ENCODE data around the gene ACAD10. TPM values are rescaled to one million over a fixed set of nuclear protein-coding genes. Genes with fewer than 3 reads are reported as not detected.

ACAD10 gene
- total and polyA plus RNA-seq, 2 of the 13 experiments (the other 11 are each of a cell fraction or from before 2014, with no cell fraction given) = 15.2 to 16.3 TPM

DNA sequence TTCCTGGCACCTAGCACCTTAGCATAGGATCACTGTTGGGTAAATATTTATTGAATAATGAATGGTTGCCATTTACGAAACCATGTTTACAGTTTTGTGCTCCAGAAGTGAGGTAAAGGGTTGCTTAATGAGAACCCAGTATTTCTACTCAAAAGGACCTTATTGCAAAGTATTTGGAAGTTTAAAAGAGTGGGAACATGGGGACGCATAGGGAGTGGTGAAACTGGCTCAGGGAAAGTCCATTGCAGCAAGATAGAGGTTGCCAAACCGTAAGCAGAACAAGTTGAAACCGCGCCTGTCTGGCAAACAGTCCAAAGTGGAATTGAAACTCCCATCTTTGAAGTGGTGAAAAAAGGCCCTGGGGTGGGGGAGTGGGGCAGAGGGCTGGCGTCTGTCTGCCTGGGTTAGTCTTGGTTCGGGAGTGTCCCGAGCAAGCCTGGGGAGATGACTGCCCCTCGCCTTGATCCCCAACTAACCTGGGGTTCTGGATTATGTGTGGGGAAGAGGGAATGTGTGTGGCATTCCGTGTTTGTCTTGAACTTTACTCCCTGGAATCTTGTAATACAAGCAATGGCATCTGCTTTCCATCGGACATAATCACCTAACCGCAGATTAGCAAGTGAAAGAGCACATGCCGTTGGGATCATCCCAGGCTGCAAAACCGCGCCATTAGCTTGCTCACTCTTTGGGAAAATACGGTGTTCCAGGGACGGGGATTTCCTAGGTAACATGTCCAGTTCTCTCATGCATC, 88.1 kb downstream of the ACAD10 start (continued):
- TF ChIP-seq DNMT1 (CRISPR knock-in tag; IDR thresholded peaks at IDR 0.05) = no peak
- TF ChIP-seq EHMT2 (IDR thresholded peaks at IDR 0.05; ENCODE audit: borderline replicate concordance, low read depth, low read length) = no peak
- no peak for TF ChIP-seq AKAP8 (CRISPR knock-in tag; IDR thresholded peaks at IDR 0.05)
- TF ChIP-seq, protein P1, sequence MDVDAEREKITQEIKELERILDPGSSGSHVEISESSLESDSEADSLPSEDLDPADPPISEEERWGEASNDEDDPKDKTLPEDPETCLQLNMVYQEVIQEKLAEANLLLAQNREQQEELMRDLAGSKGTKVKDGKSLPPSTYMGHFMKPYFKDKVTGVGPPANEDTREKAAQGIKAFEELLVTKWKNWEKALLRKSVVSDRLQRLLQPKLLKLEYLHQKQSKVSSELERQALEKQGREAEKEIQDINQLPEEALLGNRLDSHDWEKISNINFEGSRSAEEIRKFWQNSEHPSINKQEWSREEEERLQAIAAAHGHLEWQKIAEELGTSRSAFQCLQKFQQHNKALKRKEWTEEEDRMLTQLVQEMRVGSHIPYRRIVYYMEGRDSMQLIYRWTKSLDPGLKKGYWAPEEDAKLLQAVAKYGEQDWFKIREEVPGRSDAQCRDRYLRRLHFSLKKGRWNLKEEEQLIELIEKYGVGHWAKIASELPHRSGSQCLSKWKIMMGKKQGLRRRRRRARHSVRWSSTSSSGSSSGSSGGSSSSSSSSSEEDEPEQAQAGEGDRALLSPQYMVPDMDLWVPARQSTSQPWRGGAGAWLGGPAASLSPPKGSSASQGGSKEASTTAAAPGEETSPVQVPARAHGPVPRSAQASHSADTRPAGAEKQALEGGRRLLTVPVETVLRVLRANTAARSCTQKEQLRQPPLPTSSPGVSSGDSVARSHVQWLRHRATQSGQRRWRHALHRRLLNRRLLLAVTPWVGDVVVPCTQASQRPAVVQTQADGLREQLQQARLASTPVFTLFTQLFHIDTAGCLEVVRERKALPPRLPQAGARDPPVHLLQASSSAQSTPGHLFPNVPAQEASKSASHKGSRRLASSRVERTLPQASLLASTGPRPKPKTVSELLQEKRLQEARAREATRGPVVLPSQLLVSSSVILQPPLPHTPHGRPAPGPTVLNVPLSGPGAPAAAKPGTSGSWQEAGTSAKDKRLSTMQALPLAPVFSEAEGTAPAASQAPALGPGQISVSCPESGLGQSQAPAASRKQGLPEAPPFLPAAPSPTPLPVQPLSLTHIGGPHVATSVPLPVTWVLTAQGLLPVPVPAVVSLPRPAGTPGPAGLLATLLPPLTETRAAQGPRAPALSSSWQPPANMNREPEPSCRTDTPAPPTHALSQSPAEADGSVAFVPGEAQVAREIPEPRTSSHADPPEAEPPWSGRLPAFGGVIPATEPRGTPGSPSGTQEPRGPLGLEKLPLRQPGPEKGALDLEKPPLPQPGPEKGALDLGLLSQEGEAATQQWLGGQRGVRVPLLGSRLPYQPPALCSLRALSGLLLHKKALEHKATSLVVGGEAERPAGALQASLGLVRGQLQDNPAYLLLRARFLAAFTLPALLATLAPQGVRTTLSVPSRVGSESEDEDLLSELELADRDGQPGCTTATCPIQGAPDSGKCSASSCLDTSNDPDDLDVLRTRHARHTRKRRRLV (CRISPR knock-in tag; IDR thresholded peaks at IDR 0.05) = 0 out of 2 replicates have a peak, but pooled peaks have one; percentile 35
- TF ChIP-seq ZFP36 (IDR thresholded peaks at IDR 0.05; ENCODE audit: borderline replicate concordance, low read depth, low read length, partially characterized antibody) = no peak
- TF ChIP-seq ZNF616 (CRISPR knock-in tag; IDR thresholded peaks at IDR 0.05; ENCODE audit: low read depth) = no peak
- TF ChIP-seq ZBTB38 (CRISPR knock-in tag; IDR thresholded peaks at IDR 0.05) = no peak
- TF ChIP-seq, protein P2, sequence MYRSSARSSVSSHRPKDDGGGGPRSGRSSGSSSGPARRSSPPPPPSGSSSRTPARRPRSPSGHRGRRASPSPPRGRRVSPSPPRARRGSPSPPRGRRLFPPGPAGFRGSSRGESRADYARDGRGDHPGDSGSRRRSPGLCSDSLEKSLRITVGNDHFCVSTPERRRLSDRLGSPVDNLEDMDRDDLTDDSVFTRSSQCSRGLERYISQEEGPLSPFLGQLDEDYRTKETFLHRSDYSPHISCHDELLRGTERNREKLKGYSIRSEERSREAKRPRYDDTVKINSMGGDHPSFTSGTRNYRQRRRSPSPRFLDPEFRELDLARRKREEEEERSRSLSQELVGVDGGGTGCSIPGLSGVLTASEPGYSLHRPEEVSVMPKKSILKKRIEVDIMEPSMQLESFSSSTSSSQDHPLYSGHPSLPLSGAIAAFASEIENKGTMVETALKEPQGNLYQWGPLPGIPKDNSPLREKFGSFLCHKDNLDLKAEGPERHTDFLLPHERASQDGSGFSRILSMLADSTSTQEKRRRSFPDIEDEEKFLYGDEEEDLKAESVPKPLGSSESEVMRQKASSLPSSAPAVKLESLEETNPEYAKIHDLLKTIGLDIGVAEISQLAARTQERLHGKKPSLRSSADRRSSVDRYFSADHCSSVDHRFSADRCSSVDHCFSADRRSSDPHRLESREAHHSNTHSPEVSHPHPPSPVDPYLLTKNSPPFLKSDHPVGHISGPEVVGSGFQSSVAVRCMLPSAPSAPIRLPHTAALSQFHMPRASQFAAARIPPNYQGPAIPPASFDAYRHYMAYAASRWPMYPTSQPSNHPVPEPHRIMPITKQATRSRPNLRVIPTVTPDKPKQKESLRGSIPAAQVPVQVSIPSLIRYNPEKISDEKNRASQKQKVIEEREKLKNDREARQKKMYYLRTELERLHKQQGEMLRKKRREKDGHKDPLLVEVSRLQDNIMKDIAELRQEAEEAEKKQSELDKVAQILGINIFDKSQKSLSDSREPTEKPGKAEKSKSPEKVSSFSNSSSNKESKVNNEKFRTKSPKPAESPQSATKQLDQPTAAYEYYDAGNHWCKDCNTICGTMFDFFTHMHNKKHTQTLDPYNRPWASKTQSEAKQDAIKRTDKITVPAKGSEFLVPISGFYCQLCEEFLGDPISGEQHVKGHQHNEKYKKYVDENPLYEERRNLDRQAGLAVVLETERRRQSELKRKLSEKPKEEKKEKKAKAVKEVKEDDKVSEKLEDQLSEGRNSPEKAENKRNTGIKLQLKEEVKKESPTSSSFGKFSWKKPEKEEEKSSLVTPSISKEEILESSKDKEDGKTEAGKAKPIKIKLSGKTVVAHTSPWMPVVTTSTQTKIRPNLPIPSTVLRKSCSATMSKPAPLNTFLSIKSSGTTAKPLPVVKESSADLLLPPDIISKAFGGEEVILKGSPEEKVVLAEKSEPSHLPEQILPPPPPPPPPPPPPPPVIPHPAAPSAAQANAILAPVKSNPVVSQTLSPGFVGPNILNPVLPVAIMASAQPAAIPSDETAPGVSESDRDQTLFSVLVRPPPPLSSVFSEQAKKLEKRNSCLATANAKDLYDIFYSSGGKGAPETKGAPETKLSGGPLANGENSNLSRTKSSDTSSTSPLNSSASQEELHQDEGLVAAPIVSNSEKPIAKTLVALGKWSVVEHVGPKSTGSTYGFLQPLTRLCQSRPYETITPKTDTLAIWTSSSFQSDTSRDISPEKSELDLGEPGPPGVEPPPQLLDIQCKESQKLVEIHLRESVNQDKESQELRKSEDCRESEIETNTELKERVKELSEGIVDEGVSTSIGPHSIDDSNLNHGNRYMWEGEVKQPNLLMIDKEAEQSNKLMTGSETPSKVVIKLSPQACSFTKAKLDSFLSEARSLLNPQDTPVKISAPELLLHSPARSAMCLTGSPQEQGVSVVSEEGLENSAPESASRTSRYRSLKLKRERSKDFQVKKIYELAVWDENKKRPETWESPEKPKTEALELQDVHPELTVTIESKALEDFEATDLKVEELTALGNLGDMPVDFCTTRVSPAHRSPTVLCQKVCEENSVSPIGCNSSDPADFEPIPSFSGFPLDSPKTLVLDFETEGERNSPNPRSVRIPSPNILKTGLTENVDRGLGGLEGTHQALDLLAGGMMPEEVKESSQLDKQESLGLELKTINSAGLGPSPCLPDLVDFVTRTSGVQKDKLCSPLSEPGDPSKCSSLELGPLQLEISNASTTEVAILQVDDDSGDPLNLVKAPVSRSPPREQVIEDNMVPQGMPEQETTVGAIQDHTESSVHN (CRISPR knock-in tag; IDR thresholded peaks at IDR 0.05) = no peak
- TF ChIP-seq ZNF136 (CRISPR knock-in tag; IDR thresholded peaks at IDR 0.05; ENCODE audit: low read depth) = 0 out of 2 replicates have a peak, but pooled peaks have one; percentile 42
- TF ChIP-seq PCBP1 (IDR thresholded peaks at IDR 0.05; ENCODE audit: borderline replicate concordance, low read depth, low read length) = no peak
- TF ChIP-seq, protein P3, sequence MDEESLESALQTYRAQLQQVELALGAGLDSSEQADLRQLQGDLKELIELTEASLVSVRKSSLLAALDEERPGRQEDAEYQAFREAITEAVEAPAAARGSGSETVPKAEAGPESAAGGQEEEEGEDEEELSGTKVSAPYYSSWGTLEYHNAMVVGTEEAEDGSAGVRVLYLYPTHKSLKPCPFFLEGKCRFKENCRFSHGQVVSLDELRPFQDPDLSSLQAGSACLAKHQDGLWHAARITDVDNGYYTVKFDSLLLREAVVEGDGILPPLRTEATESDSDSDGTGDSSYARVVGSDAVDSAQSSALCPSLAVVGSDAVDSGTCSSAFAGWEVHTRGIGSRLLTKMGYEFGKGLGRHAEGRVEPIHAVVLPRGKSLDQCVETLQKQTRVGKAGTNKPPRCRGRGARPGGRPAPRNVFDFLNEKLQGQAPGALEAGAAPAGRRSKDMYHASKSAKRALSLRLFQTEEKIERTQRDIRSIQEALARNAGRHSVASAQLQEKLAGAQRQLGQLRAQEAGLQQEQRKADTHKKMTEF (CRISPR knock-in tag; IDR thresholded peaks at IDR 0.05) = peak; percentile 44
- TF ChIP-seq ZNF24 (IDR thresholded peaks at IDR 0.05) = no peak
- no peak for TF ChIP-seq AGO1 (IDR thresholded peaks at IDR 0.05; ENCODE audit: low read depth, low read length, poor library complexity, severe bottlenecking)
- TF ChIP-seq MBD4 (IDR thresholded peaks at IDR 0.05; ENCODE audit: borderline replicate concordance, low read length) = no peak

Measured in HepG2 (cell line).